ENCODE results near the gene MMP28. TPM values are rescaled to one million over a fixed set of nuclear protein-coding genes. Genes with fewer than 3 reads are reported as not detected.
"Not testable (repeated sequence)": the region's sequence is repeated elsewhere in the genome, so short reads cannot be mapped to it uniquely, and the experiment has no call there.

Gene MMP28
- total RNA-seq, 2 experiments from 2014 or later: not detected

DNA sequence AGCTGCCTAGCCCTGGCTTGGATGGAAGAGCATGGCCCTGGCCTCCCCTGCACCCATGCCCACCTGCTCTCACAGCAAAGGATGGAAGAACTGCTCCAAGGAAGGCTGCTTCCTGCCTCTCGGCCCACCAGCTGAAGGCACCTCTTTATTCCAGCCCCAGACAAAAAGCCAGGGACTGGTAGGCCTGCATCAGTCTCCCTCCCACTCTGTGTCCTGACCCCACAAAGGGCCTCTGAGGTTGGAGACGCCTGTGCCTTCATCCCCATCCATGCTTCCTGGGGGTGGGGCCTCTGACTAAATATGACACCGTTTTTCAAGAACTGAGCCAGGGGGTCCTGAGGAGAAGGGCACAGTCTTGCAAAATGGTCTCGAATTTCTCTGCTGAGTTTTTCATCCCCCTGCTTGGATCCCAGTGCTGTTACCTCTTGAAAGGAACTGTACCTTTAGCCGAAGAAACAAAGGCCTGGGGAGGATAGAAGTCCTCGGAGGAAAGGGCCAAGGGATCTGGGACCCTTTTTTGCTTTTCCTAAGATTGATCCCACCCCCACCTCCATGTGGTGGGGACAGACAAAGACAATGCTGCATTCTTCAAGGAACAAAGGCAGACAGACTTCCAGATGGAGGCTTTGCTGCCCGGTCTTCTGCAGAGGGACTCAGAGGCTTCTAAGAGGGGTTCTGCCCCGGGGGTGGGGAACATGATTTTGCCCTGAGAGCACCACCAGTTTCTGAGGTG, 29.5 kb downstream of the MMP28 start:
- ChIA-PET POLR2A (interaction anchor here (3.6 kb wide), 1 partner anchor 43 kb away, joined by 34 read pairs; the partner anchor contains the start of gene TAF15), CTCF (interaction anchor here (1.1 to 11.6 kb wide), 9 partner anchors 12 to 76 kb away, joined by 3 to 415 read pairs (median 12); partner anchors contain the start of genes MMP28 and TAF15)
- no peak overlapping the region for H3K4me3 Mint-ChIP-seq
- peaks cover 17% of the 10 kb centered on the region for H3K4me1 Mint-ChIP-seq (ENCODE audit: low read depth)
- ATAC-seq (no peak), DNase-seq (no peak)
- H3K27me3 Mint-ChIP-seq (ENCODE audit: low read depth): no peaks in the 10 kb centered on the region
- no peaks in the 10 kb centered on the region for H3K9me3 Mint-ChIP-seq (ENCODE audit: insufficient read depth)
- H3K27ac Mint-ChIP-seq: no peak overlapping the region
- H3K36me3 Mint-ChIP-seq (ENCODE audit: low read depth): no peaks in the 10 kb centered on the region

DNA sequence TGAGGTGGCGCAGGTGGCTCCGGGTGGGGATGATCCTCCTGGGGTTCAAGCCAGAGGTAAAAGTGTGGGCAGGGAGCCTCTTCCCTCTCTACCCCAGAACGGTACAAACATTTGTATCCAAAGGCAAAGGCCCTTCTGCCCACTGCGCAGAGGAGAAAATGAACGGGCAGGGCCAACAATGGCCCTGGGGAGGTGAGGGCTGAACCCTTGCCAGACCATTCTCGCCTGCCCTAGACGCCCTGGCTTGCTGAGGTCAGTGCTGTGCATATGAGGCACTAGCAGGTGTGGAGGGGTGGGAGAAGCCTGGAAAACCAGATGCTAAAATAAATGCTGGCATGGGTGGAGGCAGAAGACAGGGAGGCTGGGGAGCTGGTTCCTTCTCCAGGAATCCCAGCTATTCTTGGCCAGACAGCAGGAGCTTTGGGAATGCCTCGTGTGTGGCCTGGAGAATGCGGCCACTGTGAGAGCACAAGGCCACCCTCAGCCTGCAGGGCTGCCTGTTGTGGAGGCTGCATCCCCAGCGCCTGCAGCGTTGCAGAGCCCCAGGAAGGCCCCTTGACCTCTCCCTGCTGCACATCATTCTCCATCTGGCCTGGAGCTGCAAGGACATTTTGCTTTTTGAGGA, 30.2 kb downstream of the MMP28 start:
- DNase-seq: no peak
- H3K4me3 Mint-ChIP-seq: peak overlapping the region; percentile 83
- no peak for ATAC-seq
- no peaks in the 10 kb centered on the region for H3K9me3 Mint-ChIP-seq (ENCODE audit: insufficient read depth)
- peaks cover 17% of the 10 kb centered on the region for H3K4me1 Mint-ChIP-seq (ENCODE audit: low read depth)
- ChIA-PET POLR2A (interaction anchor here (3.6 kb wide), 1 partner anchor 44 kb away, joined by 34 read pairs; the partner anchor contains the start of gene TAF15), CTCF (interaction anchor here (1.2 to 11.6 kb wide), 22 partner anchors 10 to 675 kb away, joined by 3 to 415 read pairs (median 12); partner anchors contain the start of genes MMP28, SLFN12L and TAF15)
- no peak overlapping the region for H3K27ac Mint-ChIP-seq
- H3K36me3 Mint-ChIP-seq (ENCODE audit: low read depth): no peaks in the 10 kb centered on the region
- H3K27me3 Mint-ChIP-seq (ENCODE audit: low read depth): no peaks in the 10 kb centered on the region

DNA sequence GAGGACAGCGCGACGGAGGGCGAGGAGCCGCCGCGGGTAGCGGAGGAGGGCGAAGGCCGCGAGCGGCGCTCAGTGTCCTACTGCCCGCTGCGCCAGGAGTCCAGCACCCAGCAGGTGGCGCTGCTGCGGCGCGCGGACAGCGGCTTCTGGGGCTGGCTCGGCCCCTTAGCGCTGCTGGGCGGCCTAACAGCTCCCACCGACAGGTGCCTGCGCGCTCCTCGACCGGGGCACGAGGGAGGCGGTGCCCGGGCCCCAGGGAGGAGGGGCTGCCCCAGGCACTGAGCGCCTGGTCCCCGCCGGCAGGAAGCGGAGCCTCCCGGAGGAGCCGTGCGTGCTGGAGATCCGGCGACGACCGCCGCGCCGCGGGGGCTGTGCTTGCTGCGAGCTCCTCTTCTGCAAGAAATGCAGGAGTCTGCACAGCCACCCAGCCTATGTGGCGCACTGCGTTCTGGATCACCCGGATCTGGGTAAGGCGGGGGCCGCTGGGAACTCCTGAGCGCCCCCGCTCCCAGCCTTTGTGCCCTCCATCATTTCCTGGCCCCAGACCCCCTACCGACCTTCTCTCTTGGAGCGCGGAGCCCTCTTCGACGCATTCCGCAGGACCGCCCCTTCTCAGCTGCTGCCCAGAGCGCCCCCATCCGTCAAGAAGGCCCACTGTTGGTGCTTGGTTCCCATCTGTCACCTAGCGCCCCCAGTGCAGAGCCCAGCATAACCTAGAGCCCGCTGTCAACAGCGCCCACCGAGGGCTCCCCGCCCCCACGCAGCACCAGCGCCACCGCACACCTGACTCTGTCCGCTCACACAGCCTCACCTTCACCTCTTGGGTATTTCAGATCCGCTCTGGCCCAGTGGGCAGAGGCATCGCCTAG, 31.1 kb downstream of the MMP28 start:
- no peaks in the 10 kb centered on the region for H3K9me3 Mint-ChIP-seq (ENCODE audit: insufficient read depth)
- no peaks in the 10 kb centered on the region for H3K27me3 Mint-ChIP-seq (ENCODE audit: low read depth)
- POLR2A ChIA-PET: interaction anchor here (0.5 to 3.6 kb wide), 5 partner anchors 25 to 159 kb away, joined by 3 to 34 read pairs (median 3); partner anchors contain the start of gene TAF15

GRCh38 chr17:35763767-35764122, 31.7 kb downstream of the MMP28 start:
- Mint-ChIP-seq H3K4me1 (ENCODE audit: low read depth) (peaks cover 17% of the 10 kb centered on the region), H3K36me3 (ENCODE audit: low read depth) (no peaks in the 10 kb centered on the region), H3K27me3 (ENCODE audit: low read depth) (no peaks in the 10 kb centered on the region), H3K4me3 (peak overlapping the region; percentile 83), H3K9me3 (ENCODE audit: insufficient read depth) (no peaks in the 10 kb centered on the region), H3K27ac (no peak overlapping the region)
- ChIA-PET CTCF (interaction anchor here (0.8 to 11.6 kb wide), 74 partner anchors 8 to 674 kb away, joined by 3 to 415 read pairs (median 5); partner anchors contain the start of genes AP2B1, CCL5, MMP28 and NLE1), POLR2A (interaction anchor here (0.5 to 3.6 kb wide), 5 partner anchors 25 to 158 kb away, joined by 3 to 34 read pairs (median 3); partner anchors contain the start of gene TAF15)
- ATAC-seq (no peak), DNase-seq (no peak)

More for the DNA sequence above, 31.1 kb downstream of the MMP28 start:
- Mint-ChIP-seq H3K36me3 (ENCODE audit: low read depth) (no peaks in the 10 kb centered on the region), H3K4me1 (ENCODE audit: low read depth) (peaks cover 17% of the 10 kb centered on the region), H3K4me3 (peak overlapping the region; percentile 83), H3K27ac (peak overlapping the region; percentile 86)
- ATAC-seq (peak; percentile 96), DNase-seq (peak; percentile 90)
- CTCF ChIA-PET: interaction anchor here (0.8 to 11.6 kb wide), 75 partner anchors 9 to 674 kb away, joined by 3 to 415 read pairs (median 5); partner anchors contain the start of genes AP2B1, CCL5, MMP28 and NLE1

DNA sequence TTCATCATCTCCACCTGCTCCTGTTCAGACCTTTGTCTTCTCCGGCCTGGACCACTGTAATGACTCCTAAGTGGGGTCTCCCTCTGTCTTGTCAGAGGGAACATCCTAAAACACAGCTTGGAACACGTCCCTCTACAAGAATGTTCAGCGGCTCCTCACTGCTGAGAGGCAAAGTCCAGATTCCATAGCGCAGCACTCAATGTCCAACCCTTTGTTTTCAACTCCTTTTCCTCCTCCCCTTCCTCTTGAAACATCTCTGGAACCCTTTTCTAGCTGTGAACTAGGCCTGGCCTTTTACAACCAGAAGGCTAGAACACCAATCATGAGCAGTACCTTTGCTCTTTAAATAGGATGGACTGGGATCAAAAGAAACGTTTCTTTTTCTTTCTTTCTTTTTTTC, 33.8 kb downstream of the MMP28 start:
- H3K36me3 Mint-ChIP-seq (ENCODE audit: low read depth): no peaks in the 10 kb centered on the region
- H3K4me3 Mint-ChIP-seq: no peak overlapping the region
- POLR2A ChIA-PET: no interaction called here

DNA sequence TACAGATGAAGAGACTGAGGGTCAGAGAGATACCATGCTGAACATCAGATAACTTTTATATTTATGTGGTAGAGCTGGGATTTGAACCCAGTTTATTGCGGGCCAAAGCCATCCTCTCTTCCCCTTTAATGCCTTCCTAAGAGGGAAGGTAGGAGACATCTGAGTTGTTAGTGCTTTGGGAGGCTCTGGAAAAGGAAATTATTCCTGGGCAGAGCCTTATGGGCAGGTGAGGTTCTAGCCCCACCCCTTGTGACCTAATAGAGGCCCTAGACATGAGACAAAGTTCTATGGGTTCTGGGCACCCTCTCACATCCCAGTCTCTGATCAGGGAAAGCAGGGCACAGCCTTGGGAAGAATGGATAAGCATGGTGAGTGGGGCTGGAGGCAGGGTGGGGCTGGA, 34.9 kb downstream of the MMP28 start, which contains the start of gene C17orf50:
TSS of gene C17orf50 (plus strand) at position 301 of the 400 bp plus-strand sequence. CDS start at position 356, 55 bp downstream.
- DNase-seq (no peak), ATAC-seq (no peak)
- no peaks in the 10 kb centered on the region for H3K27me3 Mint-ChIP-seq (ENCODE audit: low read depth)
- no peak within 1 kb of the TSS for H3K4me3 Mint-ChIP-seq
- H3K9me3 Mint-ChIP-seq (ENCODE audit: insufficient read depth): no peaks in the 10 kb centered on the region
- ChIA-PET CTCF (interaction anchor here (0.6 to 11.6 kb wide), 4 partner anchors 12 to 522 kb away, joined by 3 to 415 read pairs (median 42); partner anchors contain the start of gene TAF15), POLR2A (interaction anchor here (1.0 kb wide), 1 partner anchor 48 kb away, joined by 3 read pairs; the partner anchor contains the start of gene TAF15)
- peaks cover 15% of the 10 kb centered on the region for H3K4me1 Mint-ChIP-seq (ENCODE audit: low read depth)
- no peak within 1 kb of the TSS for H3K27ac Mint-ChIP-seq
- no peaks in the 10 kb centered on the region for H3K36me3 Mint-ChIP-seq (ENCODE audit: low read depth)

More for the DNA sequence above, 33.8 kb downstream of the MMP28 start:
- no peaks in the 10 kb centered on the region for H3K9me3 Mint-ChIP-seq (ENCODE audit: insufficient read depth)
- ATAC-seq (no peak), DNase-seq (no peak)
- CTCF ChIA-PET: interaction anchor here (9.2 to 11.6 kb wide), 2 partner anchors 13 to 47 kb away, joined by 81 to 415 read pairs; partner anchors contain the start of gene TAF15
- H3K4me1 Mint-ChIP-seq (ENCODE audit: low read depth): peaks cover 17% of the 10 kb centered on the region
- no peak overlapping the region for H3K27ac Mint-ChIP-seq
- H3K27me3 Mint-ChIP-seq (ENCODE audit: low read depth): no peaks in the 10 kb centered on the region

DNA sequence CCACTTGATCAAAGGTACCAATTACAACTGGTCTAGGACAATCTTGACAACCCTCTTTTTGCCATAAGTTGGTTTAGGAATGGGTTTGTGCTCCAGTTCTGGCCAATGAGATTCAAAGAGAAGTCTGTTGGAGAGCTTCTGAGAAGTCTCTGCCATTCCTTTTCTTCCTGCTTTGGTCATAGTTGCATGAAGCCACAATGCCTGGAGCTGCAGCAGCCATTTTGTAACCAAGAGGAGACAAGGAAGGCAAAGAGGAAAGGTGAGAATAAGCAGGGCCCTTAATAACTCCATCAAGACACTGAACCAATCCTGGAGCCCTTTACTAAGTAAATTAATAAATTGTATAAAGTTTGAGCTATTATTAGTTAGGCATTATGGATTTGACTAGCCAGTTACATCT, 38.2 kb downstream of the MMP28 start:
- CTCF ChIA-PET: interaction anchor here (1.7 to 9.2 kb wide), 2 partner anchors 9 to 48 kb away, joined by 4 to 81 read pairs; no protein-coding TSS in a partner anchor
- POLR2A ChIA-PET: no interaction called here
- no peaks in the 10 kb centered on the region for H3K4me1 Mint-ChIP-seq (ENCODE audit: low read depth)
- no peaks in the 10 kb centered on the region for H3K9me3 Mint-ChIP-seq (ENCODE audit: insufficient read depth)
- H3K36me3 Mint-ChIP-seq (ENCODE audit: low read depth): no peaks in the 10 kb centered on the region
- ATAC-seq (no peak), DNase-seq (no peak)
- H3K4me3 Mint-ChIP-seq: no peak overlapping the region
- no peaks in the 10 kb centered on the region for H3K27me3 Mint-ChIP-seq (ENCODE audit: low read depth)
- H3K27ac Mint-ChIP-seq: no peak overlapping the region

- H3K36me3 Mint-ChIP-seq (ENCODE audit: low read depth): no peaks in the 10 kb centered on the region
- peaks cover 9% of the 10 kb centered on the region for H3K4me1 Mint-ChIP-seq (ENCODE audit: low read depth)
- H3K4me3 Mint-ChIP-seq: no peak within 1 kb of the TSS
- H3K27me3 Mint-ChIP-seq (ENCODE audit: low read depth): peaks cover 29% of the 10 kb centered on the region
- no peak within 1 kb of the TSS for H3K27ac Mint-ChIP-seq
- DNase-seq: no peak
- no peaks in the 10 kb centered on the region for H3K9me3 Mint-ChIP-seq (ENCODE audit: insufficient read depth)
- CTCF ChIA-PET: interaction anchor here (1.7 kb wide), 1 partner anchor 11 kb away, joined by 7 read pairs; no protein-coding TSS in a partner anchor
- POLR2A ChIA-PET: no interaction called here
- ATAC-seq: no peak
Observed at GRCh38 chr17:35752945-35753764, 42.3 kb downstream of the MMP28 start, which contains the start of gene GAS2L2. GAS2L2 (minus strand) TSS chr17:35753239; CDS start chr17:35752850, 389 bp downstream.

DNA sequence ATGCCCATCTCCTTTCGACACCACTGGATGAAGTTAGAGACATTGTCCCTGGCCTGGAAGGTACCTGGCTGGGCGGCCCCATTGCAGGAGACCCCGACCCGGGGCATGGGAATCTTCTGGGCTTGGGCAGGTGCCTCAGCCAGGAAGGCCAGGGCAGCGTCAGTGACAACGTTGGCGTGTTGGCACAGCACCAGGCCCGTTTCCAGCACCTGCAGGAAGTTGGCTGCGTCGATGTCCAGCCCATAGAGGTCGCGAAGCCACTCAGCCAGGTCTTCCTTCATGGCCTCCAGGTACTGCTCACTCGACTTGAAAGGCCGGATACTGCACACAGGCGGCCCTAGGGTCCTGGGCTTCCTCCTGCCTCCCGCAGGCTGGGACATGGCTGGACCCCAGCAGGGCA, 43.0 kb downstream of the MMP28 start:
- ATAC-seq: no peak
- Mint-ChIP-seq H3K9me3 (ENCODE audit: insufficient read depth) (no peaks in the 10 kb centered on the region), H3K4me3 (no peak overlapping the region), H3K27me3 (ENCODE audit: low read depth) (peaks cover 29% of the 10 kb centered on the region), H3K36me3 (ENCODE audit: low read depth) (no peaks in the 10 kb centered on the region), H3K27ac (no peak overlapping the region), H3K4me1 (ENCODE audit: low read depth) (peaks cover 9% of the 10 kb centered on the region)
- ChIA-PET CTCF (interaction anchor here (1.7 kb wide), 1 partner anchor 12 kb away, joined by 7 read pairs; no protein-coding TSS in a partner anchor), POLR2A (no interaction called here)
- DNase-seq: no peak

DNA sequence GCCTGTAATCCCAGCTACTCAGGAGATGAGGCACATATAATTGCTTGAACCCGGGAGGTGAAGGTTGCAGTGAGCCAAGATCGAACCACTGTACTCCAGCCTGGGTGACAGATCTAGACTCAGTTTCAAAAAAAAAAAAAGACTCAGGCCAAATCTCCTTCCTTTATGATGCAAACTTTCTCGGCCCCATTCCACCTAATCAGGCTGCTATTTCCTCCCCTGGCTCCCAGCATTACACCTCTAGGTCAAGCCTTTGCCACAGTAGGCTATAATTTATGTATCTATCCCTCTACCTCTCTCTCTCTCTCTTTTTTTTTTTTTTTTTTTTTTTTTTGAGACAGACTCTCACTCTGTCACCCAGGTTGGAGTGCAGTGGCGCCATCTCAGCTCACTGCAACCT, 43.9 kb downstream of the MMP28 start:
- H3K27ac Mint-ChIP-seq; H3K36me3 Mint-ChIP-seq (ENCODE audit: low read depth); H3K9me3 Mint-ChIP-seq (ENCODE audit: insufficient read depth); POLR2A ChIA-PET; H3K4me1 Mint-ChIP-seq (ENCODE audit: low read depth); DNase-seq; H3K4me3 Mint-ChIP-seq; ATAC-seq: not testable (repeated sequence)
- peaks cover 29% of the 10 kb centered on the region for H3K27me3 Mint-ChIP-seq (ENCODE audit: low read depth)
- CTCF ChIA-PET: interaction anchor here (1.0 to 4.7 kb wide), 4 partner anchors 13 to 139 kb away, joined by 3 to 104 read pairs (median 5); no protein-coding TSS in a partner anchor

Data from activated CD8-positive, alpha-beta T cell treated with anti-CD3 and anti-CD28 coated beads, Interleukin-2, amount 10 ng/mL, durations not matched to agents 7 days and 5 days (primary cell).